HepG2 (cell line): ENCODE results near the gene UBE2G2.

ENCODE experiments used
- RBFOX2 ChIP-seq: fragments of 200-400 bp; formaldehyde crosslinking; IDR thresholded peaks from 2 replicates; pipeline ENCODE4 v1.6.1; 2017; ENCODE audit warnings: low read depth, mild to moderate bottlenecking, low read length
- ZNF124 ChIP-seq: sonication (generic); formaldehyde crosslinking; IDR thresholded peaks from 2 replicates; pipeline ENCODE4 v1.4.0; 2020; ENCODE audit warnings: missing genetic modification reagents
- ZNF337 ChIP-seq: sonication (generic); formaldehyde crosslinking; IDR thresholded peaks from 2 replicates; pipeline ENCODE4 v1.5.1; 2020; ENCODE audit warnings: missing genetic modification reagents, low read depth, mild to moderate bottlenecking, borderline replicate concordance
- TF ChIP-seq, protein P1 (sequence below): sonication (generic); formaldehyde crosslinking; IDR thresholded peaks from 2 replicates; pipeline ENCODE4 v1.5.0; 2020; ENCODE audit warnings: mild to moderate bottlenecking, missing genetic modification reagents, moderate library complexity
- TF ChIP-seq, protein P2 (sequence below): IDR thresholded peaks from 2 replicates; pipeline ENCODE4 v1.6.1; 2012; ENCODE audit warnings: low read length, improper control_type of control experiment

GRCh38 chr21:44761747-44762208 lies 39.8 kb downstream of the UBE2G2 start:
- TF ChIP-seq, protein P1, sequence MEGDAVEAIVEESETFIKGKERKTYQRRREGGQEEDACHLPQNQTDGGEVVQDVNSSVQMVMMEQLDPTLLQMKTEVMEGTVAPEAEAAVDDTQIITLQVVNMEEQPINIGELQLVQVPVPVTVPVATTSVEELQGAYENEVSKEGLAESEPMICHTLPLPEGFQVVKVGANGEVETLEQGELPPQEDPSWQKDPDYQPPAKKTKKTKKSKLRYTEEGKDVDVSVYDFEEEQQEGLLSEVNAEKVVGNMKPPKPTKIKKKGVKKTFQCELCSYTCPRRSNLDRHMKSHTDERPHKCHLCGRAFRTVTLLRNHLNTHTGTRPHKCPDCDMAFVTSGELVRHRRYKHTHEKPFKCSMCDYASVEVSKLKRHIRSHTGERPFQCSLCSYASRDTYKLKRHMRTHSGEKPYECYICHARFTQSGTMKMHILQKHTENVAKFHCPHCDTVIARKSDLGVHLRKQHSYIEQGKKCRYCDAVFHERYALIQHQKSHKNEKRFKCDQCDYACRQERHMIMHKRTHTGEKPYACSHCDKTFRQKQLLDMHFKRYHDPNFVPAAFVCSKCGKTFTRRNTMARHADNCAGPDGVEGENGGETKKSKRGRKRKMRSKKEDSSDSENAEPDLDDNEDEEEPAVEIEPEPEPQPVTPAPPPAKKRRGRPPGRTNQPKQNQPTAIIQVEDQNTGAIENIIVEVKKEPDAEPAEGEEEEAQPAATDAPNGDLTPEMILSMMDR (CRISPR knock-in tag): no peak
- TF ChIP-seq, protein P2, sequence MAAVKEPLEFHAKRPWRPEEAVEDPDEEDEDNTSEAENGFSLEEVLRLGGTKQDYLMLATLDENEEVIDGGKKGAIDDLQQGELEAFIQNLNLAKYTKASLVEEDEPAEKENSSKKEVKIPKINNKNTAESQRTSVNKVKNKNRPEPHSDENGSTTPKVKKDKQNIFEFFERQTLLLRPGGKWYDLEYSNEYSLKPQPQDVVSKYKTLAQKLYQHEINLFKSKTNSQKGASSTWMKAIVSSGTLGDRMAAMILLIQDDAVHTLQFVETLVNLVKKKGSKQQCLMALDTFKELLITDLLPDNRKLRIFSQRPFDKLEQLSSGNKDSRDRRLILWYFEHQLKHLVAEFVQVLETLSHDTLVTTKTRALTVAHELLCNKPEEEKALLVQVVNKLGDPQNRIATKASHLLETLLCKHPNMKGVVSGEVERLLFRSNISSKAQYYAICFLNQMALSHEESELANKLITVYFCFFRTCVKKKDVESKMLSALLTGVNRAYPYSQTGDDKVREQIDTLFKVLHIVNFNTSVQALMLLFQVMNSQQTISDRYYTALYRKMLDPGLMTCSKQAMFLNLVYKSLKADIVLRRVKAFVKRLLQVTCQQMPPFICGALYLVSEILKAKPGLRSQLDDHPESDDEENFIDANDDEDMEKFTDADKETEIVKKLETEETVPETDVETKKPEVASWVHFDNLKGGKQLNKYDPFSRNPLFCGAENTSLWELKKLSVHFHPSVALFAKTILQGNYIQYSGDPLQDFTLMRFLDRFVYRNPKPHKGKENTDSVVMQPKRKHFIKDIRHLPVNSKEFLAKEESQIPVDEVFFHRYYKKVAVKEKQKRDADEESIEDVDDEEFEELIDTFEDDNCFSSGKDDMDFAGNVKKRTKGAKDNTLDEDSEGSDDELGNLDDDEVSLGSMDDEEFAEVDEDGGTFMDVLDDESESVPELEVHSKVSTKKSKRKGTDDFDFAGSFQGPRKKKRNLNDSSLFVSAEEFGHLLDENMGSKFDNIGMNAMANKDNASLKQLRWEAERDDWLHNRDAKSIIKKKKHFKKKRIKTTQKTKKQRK: no peak
- TF ChIP-seq RBFOX2 (no peak), ZNF337 (no peak), ZNF124 (CRISPR knock-in tag) (no peak)
